Measurements from ENCODE around the gene PPP2R5D.
"Not testable (repeated sequence)": the region's sequence is repeated elsewhere in the genome, so short reads cannot be mapped to it uniquely, and the experiment has no call there.

PPP2R5D gene

GRCh38 chr6:43021270-43022047, 37.1 kb downstream of the PPP2R5D start, which contains the start of gene RRP36:
TSS of gene RRP36 (plus strand) at chr6:43021623. CDS start at chr6:43021655, 32 bp downstream.
- in situ Hi-C loops (cut with MboI; ENCODE audit: low sequenced_read_pairs): no loop called here

GRCh38 chr6:43024436-43024835, 40.1 kb downstream of the PPP2R5D start:
- in situ Hi-C loops (cut with MboI; ENCODE audit: low sequenced_read_pairs): no loop called here

GRCh38 chr6:43026365-43026764, 42.0 kb downstream of the PPP2R5D start:
- in situ Hi-C loops (cut with MboI; ENCODE audit: low sequenced_read_pairs): no loop called here

GRCh38 chr6:43029120-43029519, 44.8 kb downstream of the PPP2R5D start:
- in situ Hi-C loops (cut with MboI; ENCODE audit: low sequenced_read_pairs): no loop called here

- in situ Hi-C loops (cut with MboI; ENCODE audit: low sequenced_read_pairs): no loop called here
Measured at GRCh38 chr6:43032326-43032725, 48.0 kb downstream of the PPP2R5D start.

- in situ Hi-C loops (cut with MboI; ENCODE audit: low sequenced_read_pairs): no loop called here
Measured at GRCh38 chr6:43033496-43034189, 49.3 kb downstream of the PPP2R5D start.

GRCh38 chr6:43034190-43034525, 49.8 kb downstream of the PPP2R5D start:
- in situ Hi-C loops (cut with MboI; ENCODE audit: low sequenced_read_pairs): no loop called here

GRCh38 chr6:43035495-43036194, 51.3 kb downstream of the PPP2R5D start:
- in situ Hi-C loops (cut with MboI; ENCODE audit: low sequenced_read_pairs): no loop called here

GRCh38 chr6:43036712-43037111, 52.3 kb downstream of the PPP2R5D start:
- in situ Hi-C loops (cut with MboI; ENCODE audit: low sequenced_read_pairs): no loop called here

- in situ Hi-C loops (cut with MboI; ENCODE audit: low sequenced_read_pairs): no loop called here
Measured at GRCh38 chr6:43037197-43037596, 52.8 kb downstream of the PPP2R5D start.

GRCh38 chr6:43037706-43038105, 53.3 kb downstream of the PPP2R5D start:
- in situ Hi-C loops (cut with MboI; ENCODE audit: low sequenced_read_pairs): no loop called here

- in situ Hi-C loops (cut with MboI; ENCODE audit: low sequenced_read_pairs): no loop called here
Measured at GRCh38 chr6:43038727-43039126, 54.4 kb downstream of the PPP2R5D start.

GRCh38 chr6:43040542-43041257, 56.3 kb downstream of the PPP2R5D start:
- in situ Hi-C loops (cut with MboI; ENCODE audit: low sequenced_read_pairs): no loop called here

- in situ Hi-C loops (cut with MboI; ENCODE audit: low sequenced_read_pairs): not testable (repeated sequence)
Measured at GRCh38 chr6:43041475-43041874, 57.1 kb downstream of the PPP2R5D start.

- in situ Hi-C loops (cut with MboI; ENCODE audit: low sequenced_read_pairs): no loop called here
Measured at GRCh38 chr6:43043310-43043709, 58.9 kb downstream of the PPP2R5D start.

GRCh38 chr6:43045371-43045930, 61.1 kb downstream of the PPP2R5D start:
- in situ Hi-C loops (cut with MboI; ENCODE audit: low sequenced_read_pairs): no loop called here

GRCh38 chr6:43047998-43048397, 63.6 kb downstream of the PPP2R5D start:
- in situ Hi-C loops (cut with MboI; ENCODE audit: low sequenced_read_pairs): no loop called here

GRCh38 chr6:43050981-43051380, 66.6 kb downstream of the PPP2R5D start:
- in situ Hi-C loops (cut with MboI; ENCODE audit: low sequenced_read_pairs): no loop called here

- in situ Hi-C loops (cut with MboI; ENCODE audit: low sequenced_read_pairs): no loop called here
Measured at GRCh38 chr6:43052225-43052841, 68.0 kb downstream of the PPP2R5D start.

GRCh38 chr6:43052842-43053544, 68.6 kb downstream of the PPP2R5D start:
- in situ Hi-C loops (cut with MboI; ENCODE audit: low sequenced_read_pairs): no loop called here
